ENCODE measurements around the gene SNX30. TPM values are rescaled to one million over a fixed set of nuclear protein-coding genes. Genes with fewer than 3 reads are reported as not detected.
A peak's percentile ranks its signal among the peaks of the same experiment; 100 is the strongest.

Gene SNX30
- total RNA-seq, 4 donors from 2014 or later: 7.1 to 10.5 (median 8.9) TPM

DNA sequence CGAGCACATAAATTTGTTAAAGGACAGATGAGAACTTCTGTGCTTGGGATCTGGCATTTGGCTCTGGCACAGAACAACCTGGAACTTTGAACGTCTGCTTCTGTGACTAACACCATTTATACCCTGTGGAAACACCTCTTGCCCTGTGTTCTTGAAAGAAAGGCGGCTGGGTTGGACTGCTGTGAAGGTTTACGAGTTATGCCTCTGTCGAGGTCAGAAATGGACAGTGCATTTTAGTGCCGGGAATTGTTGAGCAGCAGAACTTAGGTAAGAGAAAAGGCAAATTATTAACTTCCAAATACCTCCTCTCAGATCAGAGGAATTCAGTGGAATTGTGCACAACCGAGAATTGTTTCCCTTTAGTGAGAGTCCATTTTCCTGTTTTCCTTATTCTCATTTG, 18.6 kb upstream of the SNX30 start:
- 81% methylated on average over 7 of the region's 7 CpGs for WGBS
- intact Hi-C loops (cut with DNase I): no loop called here
- Histone ChIP-seq H3K36me3 (no peaks in the 10 kb centered on the region), H3K4me3 (no peak overlapping the region), H3K27me3 (no peaks in the 10 kb centered on the region), H3K9me3 (no peaks in the 10 kb centered on the region), H3K4me1 (no peaks in the 10 kb centered on the region), H3K27ac (replicated peaks in 1 of 4) (no peak overlapping the region)
- TF ChIP-seq, protein P1, sequence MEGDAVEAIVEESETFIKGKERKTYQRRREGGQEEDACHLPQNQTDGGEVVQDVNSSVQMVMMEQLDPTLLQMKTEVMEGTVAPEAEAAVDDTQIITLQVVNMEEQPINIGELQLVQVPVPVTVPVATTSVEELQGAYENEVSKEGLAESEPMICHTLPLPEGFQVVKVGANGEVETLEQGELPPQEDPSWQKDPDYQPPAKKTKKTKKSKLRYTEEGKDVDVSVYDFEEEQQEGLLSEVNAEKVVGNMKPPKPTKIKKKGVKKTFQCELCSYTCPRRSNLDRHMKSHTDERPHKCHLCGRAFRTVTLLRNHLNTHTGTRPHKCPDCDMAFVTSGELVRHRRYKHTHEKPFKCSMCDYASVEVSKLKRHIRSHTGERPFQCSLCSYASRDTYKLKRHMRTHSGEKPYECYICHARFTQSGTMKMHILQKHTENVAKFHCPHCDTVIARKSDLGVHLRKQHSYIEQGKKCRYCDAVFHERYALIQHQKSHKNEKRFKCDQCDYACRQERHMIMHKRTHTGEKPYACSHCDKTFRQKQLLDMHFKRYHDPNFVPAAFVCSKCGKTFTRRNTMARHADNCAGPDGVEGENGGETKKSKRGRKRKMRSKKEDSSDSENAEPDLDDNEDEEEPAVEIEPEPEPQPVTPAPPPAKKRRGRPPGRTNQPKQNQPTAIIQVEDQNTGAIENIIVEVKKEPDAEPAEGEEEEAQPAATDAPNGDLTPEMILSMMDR (IDR thresholded peaks at IDR 0.05): no peak
- TF ChIP-seq POLR2A (IDR thresholded peaks at IDR 0.05; ENCODE audit: low read depth): no peak
- TF ChIP-seq EP300 (IDR thresholded peaks at IDR 0.05): no peak
- no peak for TF ChIP-seq POLR2AphosphoS5 (IDR thresholded peaks at IDR 0.05)
- peak; percentile 34 for DNase-seq (ENCODE audit: extremely low spot score)

DNA sequence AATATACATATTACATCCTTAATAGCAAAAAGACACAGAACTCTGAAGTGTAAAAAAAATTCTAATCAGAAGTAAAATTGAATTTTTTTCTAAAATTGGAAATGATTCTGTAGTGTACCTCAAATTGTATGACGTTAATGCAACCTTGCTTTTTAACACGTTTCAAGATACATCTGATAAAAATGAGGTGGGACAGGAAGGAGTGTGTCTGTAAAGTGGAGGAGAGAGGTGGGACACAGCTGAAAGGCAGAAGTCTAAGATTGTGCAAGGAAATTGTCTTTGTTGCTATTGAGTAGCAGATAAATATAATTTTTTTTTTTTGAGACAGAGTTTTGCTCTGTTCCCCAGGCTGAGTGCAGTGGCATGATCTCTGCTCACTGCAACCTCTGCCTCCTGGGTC, 15.7 kb upstream of the SNX30 start:
- H3K27ac ChIP-seq (replicated peaks in 1 of 4): no peak overlapping the region
- no peak for DNase-seq (ENCODE audit: extremely low spot score)
- no peaks in the 10 kb centered on the region for H3K4me1 ChIP-seq
- H3K36me3 ChIP-seq: no peaks in the 10 kb centered on the region
- 76% methylated on average over 2 of the region's 2 CpGs for WGBS
- no peaks in the 10 kb centered on the region for H3K9me3 ChIP-seq
- no peaks in the 10 kb centered on the region for H3K27me3 ChIP-seq
- no peak for TF ChIP-seq POLR2AphosphoS5 (IDR thresholded peaks at IDR 0.05)
- no peak for TF ChIP-seq EP300 (IDR thresholded peaks at IDR 0.05)
- TF ChIP-seq, protein P1 (IDR thresholded peaks at IDR 0.05): no peak
- TF ChIP-seq POLR2A (IDR thresholded peaks at IDR 0.05; ENCODE audit: low read depth): no peak
- no peak overlapping the region for H3K4me3 ChIP-seq
- intact Hi-C loops (cut with DNase I): no loop called here

DNA sequence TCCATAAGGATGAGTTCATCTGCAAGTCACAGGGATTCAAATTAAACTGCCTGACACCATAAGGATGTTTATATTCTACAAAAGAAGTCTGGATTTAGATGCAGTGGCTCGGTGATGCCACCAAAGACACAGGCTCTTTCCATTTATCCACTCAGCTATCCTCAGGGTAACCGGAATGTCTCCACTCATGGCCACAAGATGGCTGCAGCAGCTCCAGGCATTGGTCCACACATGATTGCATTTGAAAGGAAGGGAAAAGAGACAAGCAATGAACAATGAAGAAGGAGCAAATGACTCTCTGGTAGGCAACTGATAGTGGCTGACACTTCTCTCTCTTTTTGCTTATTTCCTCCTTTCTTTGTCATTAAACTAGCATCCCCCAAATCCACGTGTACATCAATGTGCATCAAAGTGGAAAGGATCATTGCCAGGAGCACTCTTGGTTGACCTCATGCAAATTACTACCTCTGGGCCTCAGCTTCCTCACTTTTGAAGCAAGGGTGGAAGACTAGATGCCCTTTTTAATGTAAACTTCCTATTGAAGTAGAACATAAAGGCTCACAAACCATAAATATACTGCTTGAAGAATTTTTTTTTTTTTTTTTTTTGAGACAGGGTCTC, 7.2 kb upstream of the SNX30 start:
- H3K4me3 ChIP-seq: no peak overlapping the region
- intact Hi-C loops (cut with DNase I): no loop called here
- H3K9me3 ChIP-seq: no peaks in the 10 kb centered on the region
- no peaks in the 10 kb centered on the region for H3K36me3 ChIP-seq
- H3K27ac ChIP-seq (replicated peaks in 1 of 4): no peak overlapping the region
- no peak for DNase-seq (ENCODE audit: extremely low spot score)
- H3K27me3 ChIP-seq: no peaks in the 10 kb centered on the region
- TF ChIP-seq EP300 (IDR thresholded peaks at IDR 0.05) (no peak), POLR2AphosphoS5 (IDR thresholded peaks at IDR 0.05) (no peak), POLR2A (IDR thresholded peaks at IDR 0.05; ENCODE audit: low read depth) (no peak)
- TF ChIP-seq, protein P1 (IDR thresholded peaks at IDR 0.05): peak in 1 of 3 experiments; percentile 4
- 89% methylated on average over 3 of the region's 3 CpGs for WGBS
- H3K4me1 ChIP-seq: no peaks in the 10 kb centered on the region

DNA sequence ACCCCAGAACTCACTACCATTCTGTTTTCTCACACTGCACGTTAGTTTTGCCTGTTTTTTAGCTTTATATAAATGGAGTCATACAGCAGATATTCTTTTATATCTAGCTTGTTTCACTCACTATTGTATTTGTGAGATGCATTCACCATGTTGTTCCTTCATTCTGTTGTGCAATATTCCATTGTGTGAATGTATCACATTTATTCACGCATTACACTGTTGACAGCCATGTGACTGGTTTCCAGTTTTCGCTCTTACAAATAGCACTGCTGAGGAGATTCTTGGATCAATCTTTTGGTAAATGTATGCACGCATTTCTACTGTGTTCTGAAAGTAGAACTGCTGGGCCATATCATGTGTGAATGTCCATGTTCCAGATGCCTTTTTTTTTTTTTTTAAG, 6.4 kb upstream of the SNX30 start:
- Histone ChIP-seq H3K4me3 (no peak overlapping the region), H3K27me3 (no peaks in the 10 kb centered on the region), H3K36me3 (no peaks in the 10 kb centered on the region), H3K4me1 (no peaks in the 10 kb centered on the region), H3K9me3 (no peaks in the 10 kb centered on the region), H3K27ac (replicated peaks in 1 of 4) (no peak overlapping the region)
- DNase-seq (ENCODE audit: extremely low spot score): no peak
- WGBS: 66% methylated on average over 4 of the region's 4 CpGs
- TF ChIP-seq, protein P1 (IDR thresholded peaks at IDR 0.05): no peak
- no peak for TF ChIP-seq POLR2AphosphoS5 (IDR thresholded peaks at IDR 0.05)
- no peak for TF ChIP-seq POLR2A (IDR thresholded peaks at IDR 0.05; ENCODE audit: low read depth)
- TF ChIP-seq EP300 (IDR thresholded peaks at IDR 0.05): no peak
- intact Hi-C loops (cut with DNase I): no loop called here

DNA sequence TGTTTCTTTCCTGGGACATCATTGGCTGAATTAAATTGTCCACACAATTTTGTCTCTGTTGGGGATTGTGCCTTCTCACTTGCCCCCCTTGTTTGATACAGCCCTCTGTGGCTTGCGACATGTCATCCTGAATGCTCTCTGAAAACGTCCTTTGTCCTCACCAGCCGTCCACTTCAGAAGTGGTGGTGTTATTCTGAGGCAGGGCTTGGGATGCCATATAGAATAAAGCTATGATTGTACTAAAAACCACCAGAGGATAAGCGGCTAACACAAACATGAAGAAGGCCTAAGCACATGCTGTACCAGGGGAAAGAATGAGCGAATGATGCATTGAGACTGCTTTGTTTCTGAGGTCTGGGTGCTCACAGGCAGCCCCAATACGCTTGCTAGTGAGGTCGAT, 3.5 kb upstream of the SNX30 start:
- intact Hi-C loops (cut with DNase I): loop anchor here (2.0 kb wide), 1 partner anchor 28 kb away; the partner anchor contains the start of gene INIP
- TF ChIP-seq EP300 (IDR thresholded peaks at IDR 0.05) (no peak), POLR2A (IDR thresholded peaks at IDR 0.05; ENCODE audit: low read depth) (no peak), POLR2AphosphoS5 (IDR thresholded peaks at IDR 0.05) (no peak)
- TF ChIP-seq, protein P1 (IDR thresholded peaks at IDR 0.05): no peak
- Histone ChIP-seq H3K9me3 (no peaks in the 10 kb centered on the region), H3K27me3 (no peaks in the 10 kb centered on the region), H3K27ac (replicated peaks in 1 of 4) (peak overlapping the region in 3 of 4 donors; percentile 38 to 70 (median 40)), H3K4me1 (peaks cover 12 to 21% (median 19%) of the 10 kb centered on the region in 4 donors), H3K4me3 (no peak overlapping the region), H3K36me3 (no peaks in the 10 kb centered on the region)
- DNase-seq (ENCODE audit: extremely low spot score): no peak
- 83% methylated on average over 7 of the region's 7 CpGs for WGBS
